GM06990 (cell line): ENCODE measurements around the gene TCF7L1.

Experiments
- DNase-seq: peaks from one replicate; pipeline ENCODE4 v3.0.0-alpha.2; 2011; ENCODE audit not compliant: insufficient read length; ENCODE audit errors: extremely low read depth
- H3K27me3 ChIP-seq: replicated peaks from 2 replicates; pipeline ENCODE4 v1.6.0; 2011; ENCODE audit warnings: low read length; ENCODE audit not compliant: control insufficient read depth, insufficient read depth
- H3K36me3 ChIP-seq: 2 replicates; pipeline ENCODE4 v1.5.1; 2011; ENCODE audit warnings: low read length; ENCODE audit not compliant: control insufficient read depth, insufficient read depth
- H3K4me3 ChIP-seq: replicated peaks from 2 replicates; pipeline ENCODE4 v1.5.1; 2011; ENCODE audit warnings: low read depth, mild to moderate bottlenecking, control low read depth, low read length
- CTCF ChIP-seq: IDR thresholded peaks from 2 replicates; pipeline ENCODE4 v1.5.1; 2011; ENCODE audit warnings: low read length, control low read depth, mild to moderate bottlenecking, inconsistent platforms; ENCODE audit not compliant: insufficient read depth, poor library complexity, severe bottlenecking

Gene TCF7L1

GRCh38 chr2:85248773-85249509 is 115.7 kb downstream of the TCF7L1 start:
- DNase-seq: no peak
- no peaks in the 10 kb centered on the region for H3K36me3 ChIP-seq
- no peaks in the 10 kb centered on the region; the same call in 1 of the 2 replicates for H3K27me3 ChIP-seq
- H3K4me3 ChIP-seq: no peak overlapping the region
- TF ChIP-seq CTCF: no peak

- DNase-seq: no peak
- no peaks in the 10 kb centered on the region for H3K27me3 ChIP-seq
- no peak for TF ChIP-seq CTCF
- H3K4me3 ChIP-seq: no peak overlapping the region
- no peaks in the 10 kb centered on the region for H3K36me3 ChIP-seq
Measured at GRCh38 chr2:85250045-85250444, 116.9 kb downstream of the TCF7L1 start.

GRCh38 chr2:85251070-85251616 is 118.0 kb downstream of the TCF7L1 start:
- TF ChIP-seq CTCF: no peak
- Histone ChIP-seq H3K36me3 (no peaks in the 10 kb centered on the region), H3K4me3 (no peak overlapping the region), H3K27me3 (no peaks in the 10 kb centered on the region)
- DNase-seq: no peak

- Histone ChIP-seq H3K4me3 (no peak overlapping the region), H3K36me3 (no peaks in the 10 kb centered on the region), H3K27me3 (no peaks in the 10 kb centered on the region)
- no peak for TF ChIP-seq CTCF
- no peak for DNase-seq
Measured at GRCh38 chr2:85253890-85254289, 120.7 kb downstream of the TCF7L1 start.

- H3K36me3 ChIP-seq: no peaks in the 10 kb centered on the region
- no peaks in the 10 kb centered on the region for H3K27me3 ChIP-seq
- TF ChIP-seq CTCF: no peak
- no peak overlapping the region for H3K4me3 ChIP-seq
- no peak for DNase-seq
Measured at GRCh38 chr2:85254540-85255300, 121.5 kb downstream of the TCF7L1 start.
